K562 (cell line): Measurements from ENCODE around the gene KLK5. TPM values are rescaled to one million over a fixed set of nuclear protein-coding genes. Genes with fewer than 3 reads are reported as not detected.

Experiments
- CC2D1A ChIP-seq: fragments of 450-650 bp; IDR thresholded peaks from 2 replicates; pipeline ENCODE4 v1.6.1; 2017; ENCODE audit warnings: mild to moderate bottlenecking
- CHD4 ChIP-seq: fragments of 200-600 bp; sonication (generic); IDR thresholded peaks from 3 replicates; pipeline ENCODE4 v1.6.1; 2012; ENCODE audit warnings: low read depth, mild to moderate bottlenecking, mixed read lengths, low read length, inconsistent platforms; ENCODE audit not compliant: insufficient read depth, insufficient replicate concordance, poor library complexity, severe bottlenecking
- HDAC1 ChIP-seq, 2 experiments: fragments of 450-650 bp; IDR thresholded peaks; 2 replicates each; pipeline ENCODE4 v1.6.1; 2016 to 2017; ENCODE audit warnings: inconsistent platforms in 1 of 2, mild to moderate bottlenecking in 1 of 2, moderate library complexity in 1 of 2
- HDAC6 ChIP-seq: IDR thresholded peaks from 2 replicates; pipeline ENCODE4 v1.6.1; 2012; ENCODE audit warnings: low read depth, mild to moderate bottlenecking, control low read depth, inconsistent platforms, low read length, moderate library complexity
- MBD2 ChIP-seq: sonication (generic); IDR thresholded peaks from 2 replicates; pipeline ENCODE4 v1.6.1; 2016; ENCODE audit warnings: low read depth, borderline replicate concordance
- MECOM ChIP-seq: fragments of 250-450 bp; sonication (Bioruptor Pico); IDR thresholded peaks from 2 replicates; pipeline ENCODE4 v1.8.0; 2022; ENCODE audit warnings: inconsistent platforms
- NR2C1 ChIP-seq, 2 experiments: fragments of 450-650 bp; IDR thresholded peaks; 2 replicates each; pipeline ENCODE4 v1.6.1; 2017; ENCODE audit warnings: mild to moderate bottlenecking in 2 of 2, antibody characterized with exemption in 1 of 2, inconsistent platforms in 1 of 2, missing compliant biosample characterization in 1 of 2, missing genetic modification characterization in 1 of 2
- RERE ChIP-seq: sonication (generic); formaldehyde crosslinking; IDR thresholded peaks from 2 replicates; pipeline ENCODE4 v1.8.0; 2023; ENCODE audit warnings: missing genetic modification reagents, mild to moderate bottlenecking, borderline replicate concordance
- RFX1 ChIP-seq: fragments of 450-650 bp; IDR thresholded peaks from 2 replicates; pipeline ENCODE4 v1.6.1; 2016; ENCODE audit warnings: mild to moderate bottlenecking, moderate library complexity
- RFX5 ChIP-seq: IDR thresholded peaks from 2 replicates; pipeline ENCODE4 v1.6.1; 2011; ENCODE audit warnings: low read depth, mild to moderate bottlenecking, improper control_type of control experiment, low read length
- RREB1 ChIP-seq: fragments of 250-450 bp; sonication (Bioruptor Pico); IDR thresholded peaks from 2 replicates; pipeline ENCODE4 v1.4.0; 2020
- SUPT5H ChIP-seq: fragments of 450-650 bp; IDR thresholded peaks from 2 replicates; pipeline ENCODE4 v1.6.1; 2016
- polyA plus RNA-seq, 8 experiments: library from polyadenylated mRNA; depleted of rRNA in 4 of 8; stranded (reverse) in 5 of 8; unstranded in 3 of 8; fragments of >200 nt; fragmentation: Nextera tagmentation in 2 of 8; fragmentation: Illumina TruSeq in 1 of 8; extraction: Ambion mirVana in 2 of 8; extraction: Trizol in 1 of 8; gene quantifications; 2 replicates each; pipeline versions ENCODE4 v1.2.1 to v1.2.3, GENCODE V29; 2011 to 2014; ENCODE audit warnings: inconsistent platforms in 1 of 8, missing spikeins in 1 of 8
- total RNA-seq, 7 experiments: library from RNA; depleted of rRNA in 6 of 7; stranded (reverse); fragments of >200 nt in 6 of 7; fragmentation: Illumina TruSeq in 2 of 7; extraction: Trizol in 2 of 7; gene quantifications; 2 replicates each; pipeline versions ENCODE4 v1.2.1 to v1.2.3, GENCODE V29; 2011 to 2021; ENCODE audit warnings: low replicate concordance in 1 of 7
- TF ChIP-seq, protein P1 (sequence below): fragments of 450-650 bp; IDR thresholded peaks from one replicate; pipeline ENCODE4 v1.6.1; 2018; ENCODE audit warnings: mild to moderate bottlenecking, moderate library complexity; ENCODE audit not compliant: partially characterized antibody

KLK5 gene
- total and polyA plus RNA-seq, 9 of the 15 experiments (the other 6 are each of a cell fraction or from before 2014, with no cell fraction given): not detected

DNA sequence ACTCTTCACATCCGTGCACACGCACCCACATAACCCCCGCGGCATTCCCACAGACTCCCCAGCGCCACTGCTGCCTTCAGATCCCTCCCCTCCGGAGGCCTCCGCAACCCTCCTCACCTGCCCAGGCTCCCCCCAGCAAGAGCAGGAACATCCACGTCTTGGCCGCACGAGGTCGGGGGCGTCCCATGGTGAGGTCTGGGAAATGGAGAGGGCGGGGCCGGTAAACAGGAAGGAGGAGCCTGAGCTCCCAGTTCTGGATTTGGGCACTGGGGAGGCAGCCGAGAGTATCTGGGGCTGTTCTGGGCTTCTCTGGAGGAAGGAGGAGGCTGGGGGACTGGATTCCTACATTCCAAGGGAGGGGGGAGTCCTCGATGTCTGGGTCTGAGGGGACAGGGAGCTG lies 48.1 kb upstream of the KLK5 start (continued):
- TF ChIP-seq RERE (CRISPR knock-in tag) (no peak), RFX5 (no peak), HDAC6 (no peak), HDAC1 (IDR thresholded peaks at IDR 0.05) (no peak), RREB1 (CRISPR knock-in tag) (no peak), MBD2 (no peak), NR2C1 (IDR thresholded peaks at IDR 0.05) (no peak), NR2C1 (tag; IDR thresholded peaks at IDR 0.05) (no peak), CC2D1A (no peak), RFX1 (no peak), SUPT5H (no peak), CHD4 (no peak), MECOM (CRISPR knock-in tag) (no peak)
- TF ChIP-seq, protein P1, sequence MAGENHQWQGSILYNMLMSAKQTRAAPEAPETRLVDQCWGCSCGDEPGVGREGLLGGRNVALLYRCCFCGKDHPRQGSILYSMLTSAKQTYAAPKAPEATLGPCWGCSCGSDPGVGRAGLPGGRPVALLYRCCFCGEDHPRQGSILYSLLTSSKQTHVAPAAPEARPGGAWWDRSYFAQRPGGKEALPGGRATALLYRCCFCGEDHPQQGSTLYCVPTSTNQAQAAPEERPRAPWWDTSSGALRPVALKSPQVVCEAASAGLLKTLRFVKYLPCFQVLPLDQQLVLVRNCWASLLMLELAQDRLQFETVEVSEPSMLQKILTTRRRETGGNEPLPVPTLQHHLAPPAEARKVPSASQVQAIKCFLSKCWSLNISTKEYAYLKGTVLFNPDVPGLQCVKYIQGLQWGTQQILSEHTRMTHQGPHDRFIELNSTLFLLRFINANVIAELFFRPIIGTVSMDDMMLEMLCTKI: no peak
- TF ChIP-seq, all 486 proteins: peak for 11
